Measurements from ENCODE around the gene GCKR. TPM values are rescaled to one million over a fixed set of nuclear protein-coding genes. Genes with fewer than 3 reads are reported as not detected.

The GCKR gene
- total and polyA plus RNA-seq, 2 of the 13 experiments (the other 11 are each of a cell fraction or from before 2014, with no cell fraction given): 15.2 to 48.3 TPM

DNA sequence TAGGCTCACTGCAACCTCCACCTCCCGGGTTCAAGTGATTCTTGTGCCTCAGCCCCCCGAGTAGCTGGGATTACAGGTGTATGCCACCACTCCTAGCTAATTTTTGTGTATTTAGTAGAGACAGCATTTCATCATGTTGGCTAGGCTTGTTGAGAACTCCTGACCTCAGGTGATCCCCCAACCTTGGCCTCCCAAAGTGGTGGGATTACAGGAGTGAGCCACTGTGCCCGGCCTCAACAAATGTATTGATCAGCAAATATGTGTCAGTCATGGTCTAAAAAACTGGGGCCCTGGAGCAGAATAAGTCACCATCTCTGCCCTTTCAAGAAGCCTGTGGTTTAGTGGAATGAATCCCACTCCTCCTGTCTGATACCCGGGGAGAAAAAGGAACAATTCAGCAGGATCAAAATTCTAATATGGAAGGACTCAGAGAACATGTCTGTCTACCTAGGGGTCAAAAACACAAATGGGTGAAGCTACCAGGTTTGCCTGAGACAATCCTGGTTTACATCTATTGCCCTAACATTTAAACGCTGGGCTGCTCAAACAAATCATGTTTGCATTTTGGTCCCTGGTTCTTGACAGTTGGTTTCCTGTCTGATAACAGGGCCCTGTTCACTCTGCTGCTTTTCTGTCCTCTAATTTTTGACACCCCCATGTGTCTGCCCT, 21.6 kb downstream of the GCKR start (continued):
- TF ChIP-seq, protein P1, sequence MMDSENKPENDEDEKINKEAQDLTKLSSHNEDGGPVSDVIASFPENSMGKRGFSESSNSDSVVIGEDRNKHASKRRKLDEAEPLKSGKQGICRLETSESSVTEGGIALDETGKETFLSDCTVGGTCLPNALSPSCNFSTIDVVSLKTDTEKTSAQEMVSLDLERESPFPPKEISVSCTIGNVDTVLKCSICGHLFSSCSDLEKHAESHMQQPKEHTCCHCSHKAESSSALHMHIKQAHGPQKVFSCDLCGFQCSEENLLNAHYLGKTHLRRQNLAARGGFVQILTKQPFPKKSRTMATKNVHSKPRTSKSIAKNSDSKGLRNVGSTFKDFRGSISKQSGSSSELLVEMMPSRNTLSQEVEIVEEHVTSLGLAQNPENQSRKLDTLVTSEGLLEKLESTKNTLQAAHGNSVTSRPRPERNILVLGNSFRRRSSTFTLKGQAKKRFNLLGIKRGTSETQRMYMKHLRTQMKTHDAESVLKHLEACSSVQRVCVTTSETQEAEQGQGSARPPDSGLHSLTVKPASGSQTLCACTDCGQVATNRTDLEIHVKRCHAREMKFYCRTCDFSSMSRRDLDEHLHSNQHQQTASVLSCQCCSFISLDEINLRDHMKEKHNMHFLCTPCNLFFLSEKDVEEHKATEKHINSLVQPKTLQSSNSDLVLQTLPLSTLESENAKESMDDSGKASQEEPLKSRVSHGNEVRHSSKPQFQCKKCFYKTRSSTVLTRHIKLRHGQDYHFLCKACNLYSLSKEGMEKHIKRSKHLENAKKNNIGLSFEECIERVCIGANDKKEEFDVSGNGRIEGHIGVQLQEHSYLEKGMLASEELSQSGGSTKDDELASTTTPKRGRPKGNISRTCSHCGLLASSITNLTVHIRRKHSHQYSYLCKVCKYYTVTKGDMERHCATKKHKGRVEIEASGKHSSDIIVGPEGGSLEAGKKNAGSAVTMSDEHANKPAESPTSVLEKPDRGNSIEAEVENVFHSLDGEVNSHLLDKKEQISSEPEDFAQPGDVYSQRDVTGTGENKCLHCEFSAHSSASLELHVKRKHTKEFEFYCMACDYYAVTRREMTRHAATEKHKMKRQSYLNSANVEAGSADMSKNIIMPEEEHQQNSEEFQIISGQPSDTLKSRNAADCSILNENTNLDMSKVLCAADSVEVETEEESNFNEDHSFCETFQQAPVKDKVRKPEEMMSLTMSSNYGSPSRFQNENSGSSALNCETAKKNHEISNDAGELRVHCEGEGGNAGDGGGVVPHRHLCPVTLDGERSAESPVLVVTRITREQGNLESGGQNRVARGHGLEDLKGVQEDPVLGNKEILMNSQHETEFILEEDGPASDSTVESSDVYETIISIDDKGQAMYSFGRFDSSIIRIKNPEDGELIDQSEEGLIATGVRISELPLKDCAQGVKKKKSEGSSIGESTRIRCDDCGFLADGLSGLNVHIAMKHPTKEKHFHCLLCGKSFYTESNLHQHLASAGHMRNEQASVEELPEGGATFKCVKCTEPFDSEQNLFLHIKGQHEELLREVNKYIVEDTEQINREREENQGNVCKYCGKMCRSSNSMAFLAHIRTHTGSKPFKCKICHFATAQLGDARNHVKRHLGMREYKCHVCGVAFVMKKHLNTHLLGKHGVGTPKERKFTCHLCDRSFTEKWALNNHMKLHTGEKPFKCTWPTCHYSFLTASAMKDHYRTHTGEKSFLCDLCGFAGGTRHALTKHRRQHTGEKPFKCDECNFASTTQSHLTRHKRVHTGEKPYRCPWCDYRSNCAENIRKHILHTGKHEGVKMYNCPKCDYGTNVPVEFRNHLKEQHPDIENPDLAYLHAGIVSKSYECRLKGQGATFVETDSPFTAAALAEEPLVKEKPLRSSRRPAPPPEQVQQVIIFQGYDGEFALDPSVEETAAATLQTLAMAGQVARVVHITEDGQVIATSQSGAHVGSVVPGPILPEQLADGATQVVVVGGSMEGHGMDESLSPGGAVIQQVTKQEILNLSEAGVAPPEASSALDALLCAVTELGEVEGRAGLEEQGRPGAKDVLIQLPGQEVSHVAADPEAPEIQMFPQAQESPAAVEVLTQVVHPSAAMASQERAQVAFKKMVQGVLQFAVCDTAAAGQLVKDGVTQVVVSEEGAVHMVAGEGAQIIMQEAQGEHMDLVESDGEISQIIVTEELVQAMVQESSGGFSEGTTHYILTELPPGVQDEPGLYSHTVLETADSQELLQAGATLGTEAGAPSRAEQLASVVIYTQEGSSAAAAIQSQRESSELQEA (CRISPR knock-in tag; IDR thresholded peaks at IDR 0.05; ENCODE audit: not compliant biosample characterization): no peak
- TF ChIP-seq ZMAT3 (CRISPR knock-in tag; conservative IDR thresholded peaks at IDR 0.05) (no peak), ZNF816 (CRISPR knock-in tag; IDR thresholded peaks at IDR 0.05; ENCODE audit: borderline replicate concordance) (no peak), TOPORS (CRISPR knock-in tag; IDR thresholded peaks at IDR 0.05) (no peak), ZBTB21 (CRISPR knock-in tag; IDR thresholded peaks at IDR 0.05) (no peak), TBX3 (IDR thresholded peaks at IDR 0.05; ENCODE audit: borderline replicate concordance) (no peak), DNMT1 (CRISPR knock-in tag; IDR thresholded peaks at IDR 0.05) (no peak), SALL2 (CRISPR knock-in tag; IDR thresholded peaks at IDR 0.05) (no peak), ZC3H13 (CRISPR knock-in tag; IDR thresholded peaks at IDR 0.05) (no peak), TCF7L2 (IDR thresholded peaks at IDR 0.05; ENCODE audit: low read depth, low read length) (no peak), ZNF253 (CRISPR knock-in tag; IDR thresholded peaks at IDR 0.05; ENCODE audit: borderline replicate concordance) (no peak), ZNF644 (CRISPR knock-in tag; IDR thresholded peaks at IDR 0.05; ENCODE audit: low read depth) (peak; percentile 31; the same call in 1 of the 2 replicates), NFKBIZ (CRISPR knock-in tag; IDR thresholded peaks at IDR 0.05) (no peak), NAIF1 (CRISPR knock-in tag; IDR thresholded peaks at IDR 0.05; ENCODE audit: borderline replicate concordance) (no peak), MAFF (IDR thresholded peaks at IDR 0.05; ENCODE audit: low read depth, low read length) (no peak)
- TF ChIP-seq, protein P2, sequence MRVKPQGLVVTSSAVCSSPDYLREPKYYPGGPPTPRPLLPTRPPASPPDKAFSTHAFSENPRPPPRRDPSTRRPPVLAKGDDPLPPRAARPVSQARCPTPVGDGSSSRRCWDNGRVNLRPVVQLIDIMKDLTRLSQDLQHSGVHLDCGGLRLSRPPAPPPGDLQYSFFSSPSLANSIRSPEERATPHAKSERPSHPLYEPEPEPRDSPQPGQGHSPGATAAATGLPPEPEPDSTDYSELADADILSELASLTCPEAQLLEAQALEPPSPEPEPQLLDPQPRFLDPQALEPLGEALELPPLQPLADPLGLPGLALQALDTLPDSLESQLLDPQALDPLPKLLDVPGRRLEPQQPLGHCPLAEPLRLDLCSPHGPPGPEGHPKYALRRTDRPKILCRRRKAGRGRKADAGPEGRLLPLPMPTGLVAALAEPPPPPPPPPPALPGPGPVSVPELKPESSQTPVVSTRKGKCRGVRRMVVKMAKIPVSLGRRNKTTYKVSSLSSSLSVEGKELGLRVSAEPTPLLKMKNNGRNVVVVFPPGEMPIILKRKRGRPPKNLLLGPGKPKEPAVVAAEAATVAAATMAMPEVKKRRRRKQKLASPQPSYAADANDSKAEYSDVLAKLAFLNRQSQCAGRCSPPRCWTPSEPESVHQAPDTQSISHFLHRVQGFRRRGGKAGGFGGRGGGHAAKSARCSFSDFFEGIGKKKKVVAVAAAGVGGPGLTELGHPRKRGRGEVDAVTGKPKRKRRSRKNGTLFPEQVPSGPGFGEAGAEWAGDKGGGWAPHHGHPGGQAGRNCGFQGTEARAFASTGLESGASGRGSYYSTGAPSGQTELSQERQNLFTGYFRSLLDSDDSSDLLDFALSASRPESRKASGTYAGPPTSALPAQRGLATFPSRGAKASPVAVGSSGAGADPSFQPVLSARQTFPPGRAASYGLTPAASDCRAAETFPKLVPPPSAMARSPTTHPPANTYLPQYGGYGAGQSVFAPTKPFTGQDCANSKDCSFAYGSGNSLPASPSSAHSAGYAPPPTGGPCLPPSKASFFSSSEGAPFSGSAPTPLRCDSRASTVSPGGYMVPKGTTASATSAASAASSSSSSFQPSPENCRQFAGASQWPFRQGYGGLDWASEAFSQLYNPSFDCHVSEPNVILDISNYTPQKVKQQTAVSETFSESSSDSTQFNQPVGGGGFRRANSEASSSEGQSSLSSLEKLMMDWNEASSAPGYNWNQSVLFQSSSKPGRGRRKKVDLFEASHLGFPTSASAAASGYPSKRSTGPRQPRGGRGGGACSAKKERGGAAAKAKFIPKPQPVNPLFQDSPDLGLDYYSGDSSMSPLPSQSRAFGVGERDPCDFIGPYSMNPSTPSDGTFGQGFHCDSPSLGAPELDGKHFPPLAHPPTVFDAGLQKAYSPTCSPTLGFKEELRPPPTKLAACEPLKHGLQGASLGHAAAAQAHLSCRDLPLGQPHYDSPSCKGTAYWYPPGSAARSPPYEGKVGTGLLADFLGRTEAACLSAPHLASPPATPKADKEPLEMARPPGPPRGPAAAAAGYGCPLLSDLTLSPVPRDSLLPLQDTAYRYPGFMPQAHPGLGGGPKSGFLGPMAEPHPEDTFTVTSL (CRISPR knock-in tag; IDR thresholded peaks at IDR 0.05; ENCODE audit: borderline replicate concordance): peak; percentile 36; the same call in 1 of the 2 replicates

Measured in HepG2 (cell line).